ENCODE data around the gene ENPEP.

GRCh38 chr4:110516106-110516922 lies 40.4 kb downstream of the ENPEP start:
- TF ChIP-seq CTCF (IDR thresholded peaks at IDR 0.05), result peak in 3 of 4 experiments; percentile 50 to 65 (median 51)
- no peak for TF ChIP-seq EP300 (IDR thresholded peaks at IDR 0.05)
- TF ChIP-seq POLR2A (IDR thresholded peaks at IDR 0.05), result no peak
- TF ChIP-seq POLR2AphosphoS5 (IDR thresholded peaks at IDR 0.05), result no peak
